Neural progenitor cell (in vitro differentiated cells): Measurements from ENCODE around the gene IL16. TPM values are rescaled to one million over a fixed set of nuclear protein-coding genes. Genes with fewer than 3 reads are reported as not detected.

ENCODE experiments used
- DNase-seq: peaks from one replicate; pipeline ENCODE4 v3.0.0-alpha.2; 2016; ENCODE audit warnings: low spot score
- H2AFZ ChIP-seq: fragments of 200-600 bp; sonication (generic); replicated peaks from 2 replicates; pipeline ENCODE4 v1.6.1; 2016; ENCODE audit warnings: antibody characterized with exemption
- H3F3A ChIP-seq: fragments of 200-600 bp; sonication (generic); 2 replicates; pipeline ENCODE4 v1.6.1; 2016; ENCODE audit warnings: antibody characterized with exemption, low read depth
- H3K27ac ChIP-seq: fragments of 200-600 bp; sonication (generic); 2 replicates; pipeline ENCODE4 v1.5.1; 2016; ENCODE audit warnings: mild to moderate bottlenecking
- H3K27me3 ChIP-seq: fragments of 200-600 bp; sonication (generic); 2 replicates; pipeline ENCODE4 v1.6.1; 2016; ENCODE audit warnings: mild to moderate bottlenecking, moderate library complexity
- H3K36me3 ChIP-seq: fragments of 200-600 bp; sonication (generic); 2 replicates; pipeline ENCODE4 v1.5.1; 2016
- H3K4me1 ChIP-seq: fragments of 200-600 bp; sonication (generic); 2 replicates; pipeline ENCODE4 v1.6.1; 2016; ENCODE audit warnings: mixed run types
- H3K4me2 ChIP-seq: fragments of 200-600 bp; sonication (generic); 2 replicates; pipeline ENCODE4 v1.6.1; 2016
- H3K4me3 ChIP-seq: fragments of 200-600 bp; sonication (generic); 2 replicates; pipeline ENCODE4 v1.5.1; 2016
- H3K79me2 ChIP-seq: fragments of 200-600 bp; sonication (generic); 2 replicates; pipeline ENCODE4 v1.6.1; 2016; ENCODE audit warnings: low read depth
- H3K9ac ChIP-seq: fragments of 200-600 bp; sonication (generic); 2 replicates; pipeline ENCODE4 v1.6.1; 2016
- H3K9me3 ChIP-seq: fragments of 200-600 bp; sonication (generic); 2 replicates; pipeline ENCODE4 v1.5.1; 2016; ENCODE audit warnings: low read depth
- H4K20me1 ChIP-seq: fragments of 200-600 bp; sonication (generic); 2 replicates; pipeline ENCODE4 v1.6.1; 2016; ENCODE audit warnings: low read depth
- H3K27ac Mint-ChIP-seq: 3 replicates; pipeline ENCODE4 v1.8.0; 2021; ENCODE audit warnings: mixed read lengths
- H3K27me3 Mint-ChIP-seq: 2 replicates; pipeline ENCODE4 v1.8.0; 2022; ENCODE audit warnings: low read depth, mild to moderate bottlenecking, inconsistent platforms, moderate library complexity, mixed read lengths; ENCODE audit not compliant: insufficient read depth
- H3K36me3 Mint-ChIP-seq: 3 replicates; pipeline ENCODE4 v1.8.0; 2021; ENCODE audit warnings: mixed read lengths
- H3K4me1 Mint-ChIP-seq: 3 replicates; pipeline ENCODE4 v1.8.0; 2021; ENCODE audit warnings: mixed read lengths
- H3K4me3 Mint-ChIP-seq: 3 replicates; pipeline ENCODE4 v1.8.0; 2021; ENCODE audit warnings: mild to moderate bottlenecking, moderate library complexity, mixed read lengths
- H3K9me3 Mint-ChIP-seq: 3 replicates; pipeline ENCODE4 v1.8.0; 2020; ENCODE audit warnings: mixed read lengths
- CTCF ChIP-seq: fragments of 200-600 bp; sonication (generic); IDR thresholded peaks from 2 replicates; pipeline ENCODE4 v1.5.1; 2017; ENCODE audit warnings: antibody characterized with exemption, mild to moderate bottlenecking
- EZH2 ChIP-seq: fragments of 200-600 bp; sonication (generic); IDR thresholded peaks from 2 replicates; pipeline ENCODE4 v1.6.1; 2017; ENCODE audit warnings: antibody characterized with exemption, mild to moderate bottlenecking, moderate library complexity
- EZH2phosphoT487 ChIP-seq: fragments of 200-600 bp; sonication (generic); IDR thresholded peaks from 2 replicates; pipeline ENCODE4 v1.6.1; 2017; ENCODE audit warnings: antibody characterized with exemption
- total RNA-seq: library from RNA; depleted of rRNA; stranded (reverse); fragments of >200 nt; gene quantifications from 2 replicates; pipeline ENCODE4 v1.2.3, GENCODE V29; 2015; ENCODE audit warnings: low replicate concordance

The IL16 gene
- total RNA-seq, 1 donor from 2014 or later: not detected

- Histone ChIP-seq H3K4me1 (peaks cover 12% of the 10 kb centered on the region), H3K4me2 (no peak overlapping the region), H2AFZ (peak overlapping the region; percentile 69), H3K9me3 (no peaks in the 10 kb centered on the region), H3K27me3 (no peaks in the 10 kb centered on the region), H3K4me3 (no peak overlapping the region), H3K27ac (no peak overlapping the region), H3K36me3 (no peaks in the 10 kb centered on the region), H4K20me1 (no peaks in the 10 kb centered on the region), H3F3A (peaks cover 4% of the 10 kb centered on the region), H3K9ac (no peak overlapping the region), H3K79me2 (no peaks in the 10 kb centered on the region)
- H3K27ac Mint-ChIP-seq: no peak overlapping the region
- H3K36me3 Mint-ChIP-seq: no peaks in the 10 kb centered on the region
- H3K9me3 Mint-ChIP-seq: no peaks in the 10 kb centered on the region
- TF ChIP-seq EZH2 (no peak), EZH2phosphoT487 (no peak), CTCF (no peak)
- H3K27me3 Mint-ChIP-seq: peaks cover 8% of the 10 kb centered on the region
- no peak for DNase-seq
- peaks cover 22% of the 10 kb centered on the region for H3K4me1 Mint-ChIP-seq
- H3K4me3 Mint-ChIP-seq: peak overlapping the region; percentile 65
Measured at GRCh38 chr15:81265256-81265943, 68.7 kb downstream of the IL16 start.

GRCh38 chr15:81265944-81266775 is 69.5 kb downstream of the IL16 start:
- Mint-ChIP-seq H3K4me3 (peak overlapping the region; percentile 67), H3K36me3 (no peaks in the 10 kb centered on the region), H3K4me1 (peaks cover 26% of the 10 kb centered on the region), H3K27ac (no peak overlapping the region), H3K27me3 (peaks cover 6% of the 10 kb centered on the region), H3K9me3 (no peaks in the 10 kb centered on the region)
- peak overlapping the region; percentile 69 for H2AFZ ChIP-seq
- no peaks in the 10 kb centered on the region for H3K9me3 ChIP-seq
- peak; percentile 86 for TF ChIP-seq CTCF
- TF ChIP-seq EZH2phosphoT487: no peak
- no peak for TF ChIP-seq EZH2
- H3K4me3 ChIP-seq: peak overlapping the region; percentile 24
- H3K4me1 ChIP-seq: peaks cover 17% of the 10 kb centered on the region
- no peaks in the 10 kb centered on the region for H3K36me3 ChIP-seq
- H3K27ac ChIP-seq: no peak overlapping the region
- no peak overlapping the region for H3K9ac ChIP-seq
- DNase-seq: peak; percentile 91
- H3F3A ChIP-seq: peaks cover 4% of the 10 kb centered on the region
- no peaks in the 10 kb centered on the region for H3K79me2 ChIP-seq
- peak overlapping the region; percentile 68 for H3K4me2 ChIP-seq
- H4K20me1 ChIP-seq: no peaks in the 10 kb centered on the region
- no peaks in the 10 kb centered on the region for H3K27me3 ChIP-seq

- Histone ChIP-seq H4K20me1 (no peaks in the 10 kb centered on the region), H3K27me3 (no peaks in the 10 kb centered on the region), H3K27ac (no peak overlapping the region), H3K36me3 (no peaks in the 10 kb centered on the region), H3K4me2 (no peak overlapping the region), H2AFZ (no peak overlapping the region), H3K4me1 (peaks cover 24% of the 10 kb centered on the region), H3K4me3 (no peak overlapping the region), H3K9ac (no peak overlapping the region), H3F3A (peaks cover 4% of the 10 kb centered on the region), H3K79me2 (no peaks in the 10 kb centered on the region), H3K9me3 (no peaks in the 10 kb centered on the region)
- Mint-ChIP-seq H3K27ac (no peak overlapping the region), H3K4me1 (peaks cover 26% of the 10 kb centered on the region), H3K27me3 (peaks cover 9% of the 10 kb centered on the region), H3K36me3 (no peaks in the 10 kb centered on the region), H3K9me3 (no peaks in the 10 kb centered on the region), H3K4me3 (no peak overlapping the region)
- no peak for DNase-seq
- TF ChIP-seq CTCF (no peak), EZH2 (no peak), EZH2phosphoT487 (no peak)
Measured at GRCh38 chr15:81268340-81268739, 71.7 kb downstream of the IL16 start.
